Mucosa of gallbladder (tissue), 1 donor: ENCODE measurements around the gene CXCL13. TPM values are rescaled to one million over a fixed set of nuclear protein-coding genes. Genes with fewer than 3 reads are reported as not detected.
A peak's percentile ranks its signal among the peaks of the same experiment; 100 is the strongest.
"Not testable (repeated sequence)": the region's sequence is repeated elsewhere in the genome, so short reads cannot be mapped to it uniquely, and the experiment has no call there.

ENCODE experiments used
- DNase-seq: peaks from one replicate; pipeline ENCODE4 v3.0.0-alpha.2; 2020; ENCODE audit warnings: low spot score
- total RNA-seq: library from RNA; stranded (reverse); gene quantifications from one replicate; pipeline ENCODE4 v1.2.1, GENCODE V29; 2021
- donor health status: DM: no; HTN: no; CAD: no.

CXCL13 gene
- 2.8 TPM for total RNA-seq

GRCh38 chr4:77605210-77605902 is at the start of gene CXCL13:
CXCL13 (plus strand) TSS chr4:77605820; CDS start chr4:77605866, 46 bp downstream.
- DNase-seq, result no peak

- no peak for DNase-seq
These were observed 45.5 kb upstream of the CXCL13 start for GRCh38 chr4:77560170-77560569.

- not testable (repeated sequence) for DNase-seq
These were observed 43.9 kb upstream of the CXCL13 start for GRCh38 chr4:77561720-77562119.

- DNase-seq, result peak; percentile 82
These were observed 41.4 kb upstream of the CXCL13 start for GRCh38 chr4:77564231-77564630.

- no peak for DNase-seq
These were observed 39.5 kb upstream of the CXCL13 start for GRCh38 chr4:77566148-77566547.

GRCh38 chr4:77567549-77567948 is 38.1 kb upstream of the CXCL13 start:
- DNase-seq, result no peak

GRCh38 chr4:77570508-77571214 is 35.0 kb upstream of the CXCL13 start:
- DNase-seq, result not testable (repeated sequence)

- no peak for DNase-seq
These were observed 29.3 kb upstream of the CXCL13 start for GRCh38 chr4:77576351-77576750.

- no peak for DNase-seq
These were observed 27.5 kb upstream of the CXCL13 start for GRCh38 chr4:77578145-77578544.

- DNase-seq, result no peak
These were observed 26.1 kb upstream of the CXCL13 start for GRCh38 chr4:77579406-77580076.

- no peak for DNase-seq
These were observed 23.9 kb upstream of the CXCL13 start for GRCh38 chr4:77581724-77582123.

GRCh38 chr4:77582156-77582555 is 23.5 kb upstream of the CXCL13 start:
- DNase-seq, result no peak

GRCh38 chr4:77582711-77583110 is 22.9 kb upstream of the CXCL13 start:
- no peak for DNase-seq

GRCh38 chr4:77586951-77587383 is 18.7 kb upstream of the CXCL13 start:
- no peak for DNase-seq

- no peak for DNase-seq
These were observed 15.1 kb upstream of the CXCL13 start for GRCh38 chr4:77590482-77590881.

- no peak for DNase-seq
These were observed 14.1 kb upstream of the CXCL13 start for GRCh38 chr4:77591532-77591931.

- DNase-seq, result no peak
These were observed 12.5 kb upstream of the CXCL13 start for GRCh38 chr4:77593101-77593500.

GRCh38 chr4:77593993-77594392 is 11.6 kb upstream of the CXCL13 start:
- no peak for DNase-seq

GRCh38 chr4:77595364-77595973 is 10.2 kb upstream of the CXCL13 start:
- no peak for DNase-seq

- peak; percentile 17 for DNase-seq
These were observed 6.2 kb upstream of the CXCL13 start for GRCh38 chr4:77599378-77599777.

GRCh38 chr4:77600521-77601451 is 4.8 kb upstream of the CXCL13 start:
- peak; percentile 21 for DNase-seq
